Measurements from ENCODE around the gene VWC2L.

Gene VWC2L

GRCh38 chr2:214492608-214493007, 81.8 kb downstream of the VWC2L start:
- H3K36me3 Mint-ChIP-seq, result no peaks in the 10 kb centered on the region
- no peaks in the 10 kb centered on the region for H3K27me3 Mint-ChIP-seq
- no peak overlapping the region for H3K4me3 Mint-ChIP-seq
- H3K9me3 Mint-ChIP-seq, result no peaks in the 10 kb centered on the region
- H3K4me1 Mint-ChIP-seq, result no peaks in the 10 kb centered on the region
- no peak overlapping the region for H3K27ac Mint-ChIP-seq

GRCh38 chr2:214497489-214497888, 86.6 kb downstream of the VWC2L start:
- H3K27ac Mint-ChIP-seq, result no peak overlapping the region
- no peaks in the 10 kb centered on the region for H3K4me1 Mint-ChIP-seq
- no peaks in the 10 kb centered on the region for H3K27me3 Mint-ChIP-seq
- no peaks in the 10 kb centered on the region for H3K36me3 Mint-ChIP-seq
- no peaks in the 10 kb centered on the region for H3K9me3 Mint-ChIP-seq
- no peak overlapping the region for H3K4me3 Mint-ChIP-seq

GRCh38 chr2:214503568-214503967, 92.7 kb downstream of the VWC2L start:
- no peaks in the 10 kb centered on the region for H3K4me1 Mint-ChIP-seq
- H3K9me3 Mint-ChIP-seq, result no peaks in the 10 kb centered on the region
- H3K36me3 Mint-ChIP-seq, result no peaks in the 10 kb centered on the region
- no peak overlapping the region for H3K27ac Mint-ChIP-seq
- no peak overlapping the region for H3K4me3 Mint-ChIP-seq
- no peaks in the 10 kb centered on the region for H3K27me3 Mint-ChIP-seq

- no peaks in the 10 kb centered on the region for H3K36me3 Mint-ChIP-seq
- no peak overlapping the region for H3K27ac Mint-ChIP-seq
- H3K4me3 Mint-ChIP-seq, result no peak overlapping the region
- no peaks in the 10 kb centered on the region for H3K4me1 Mint-ChIP-seq
- H3K9me3 Mint-ChIP-seq, result no peaks in the 10 kb centered on the region
- H3K27me3 Mint-ChIP-seq, result no peaks in the 10 kb centered on the region
Observed at GRCh38 chr2:214504599-214505376, 93.9 kb downstream of the VWC2L start.

GRCh38 chr2:214507032-214507431, 96.2 kb downstream of the VWC2L start:
- Mint-ChIP-seq H3K27ac (no peak overlapping the region), H3K4me3 (no peak overlapping the region)

GRCh38 chr2:214514704-214515103, 103.8 kb downstream of the VWC2L start:
- H3K4me1 Mint-ChIP-seq, result no peaks in the 10 kb centered on the region
- no peak overlapping the region for H3K27ac Mint-ChIP-seq
- no peaks in the 10 kb centered on the region for H3K36me3 Mint-ChIP-seq
- no peaks in the 10 kb centered on the region for H3K9me3 Mint-ChIP-seq
- no peaks in the 10 kb centered on the region for H3K27me3 Mint-ChIP-seq
- H3K4me3 Mint-ChIP-seq, result no peak overlapping the region

More at GRCh38 chr2:214507032-214507431, 96.2 kb downstream of the VWC2L start:
- Mint-ChIP-seq H3K27me3 (no peaks in the 10 kb centered on the region), H3K9me3 (no peaks in the 10 kb centered on the region), H3K36me3 (no peaks in the 10 kb centered on the region), H3K4me1 (no peaks in the 10 kb centered on the region)

- Mint-ChIP-seq H3K27ac (no peak overlapping the region), H3K4me3 (no peak overlapping the region), H3K36me3 (no peaks in the 10 kb centered on the region), H3K4me1 (no peaks in the 10 kb centered on the region), H3K27me3 (no peaks in the 10 kb centered on the region), H3K9me3 (no peaks in the 10 kb centered on the region)
Observed at GRCh38 chr2:214515111-214515510, 104.3 kb downstream of the VWC2L start.

GRCh38 chr2:214519258-214519818, 108.5 kb downstream of the VWC2L start:
- no peaks in the 10 kb centered on the region for H3K36me3 Mint-ChIP-seq
- H3K27ac Mint-ChIP-seq, result no peak overlapping the region
- no peaks in the 10 kb centered on the region for H3K4me1 Mint-ChIP-seq
- no peaks in the 10 kb centered on the region for H3K27me3 Mint-ChIP-seq
- H3K4me3 Mint-ChIP-seq, result no peak overlapping the region
- no peaks in the 10 kb centered on the region for H3K9me3 Mint-ChIP-seq

GRCh38 chr2:214529021-214529420, 118.2 kb downstream of the VWC2L start:
- Mint-ChIP-seq H3K4me3 (no peak overlapping the region), H3K4me1 (no peaks in the 10 kb centered on the region), H3K27me3 (peaks cover 2% of the 10 kb centered on the region), H3K9me3 (no peaks in the 10 kb centered on the region), H3K27ac (no peak overlapping the region), H3K36me3 (no peaks in the 10 kb centered on the region)

- Mint-ChIP-seq H3K9me3 (no peaks in the 10 kb centered on the region), H3K4me3 (no peak overlapping the region), H3K36me3 (no peaks in the 10 kb centered on the region), H3K27ac (no peak overlapping the region), H3K27me3 (peaks cover 2% of the 10 kb centered on the region), H3K4me1 (no peaks in the 10 kb centered on the region)
Observed at GRCh38 chr2:214529514-214529913, 118.7 kb downstream of the VWC2L start.

GRCh38 chr2:214533541-214533940, 122.7 kb downstream of the VWC2L start:
- Mint-ChIP-seq H3K36me3 (no peaks in the 10 kb centered on the region), H3K4me3 (no peak overlapping the region), H3K27me3 (peaks cover 2% of the 10 kb centered on the region), H3K4me1 (no peaks in the 10 kb centered on the region), H3K27ac (no peak overlapping the region), H3K9me3 (no peaks in the 10 kb centered on the region)

- Mint-ChIP-seq H3K36me3 (no peaks in the 10 kb centered on the region), H3K27ac (no peak overlapping the region), H3K27me3 (no peaks in the 10 kb centered on the region), H3K4me1 (no peaks in the 10 kb centered on the region), H3K4me3 (no peak overlapping the region), H3K9me3 (no peaks in the 10 kb centered on the region)
Observed at GRCh38 chr2:214536625-214537024, 125.8 kb downstream of the VWC2L start.

GRCh38 chr2:214537929-214538328, 127.1 kb downstream of the VWC2L start:
- Mint-ChIP-seq H3K27me3 (no peaks in the 10 kb centered on the region), H3K9me3 (no peaks in the 10 kb centered on the region), H3K4me3 (no peak overlapping the region), H3K27ac (no peak overlapping the region), H3K36me3 (no peaks in the 10 kb centered on the region), H3K4me1 (no peaks in the 10 kb centered on the region)

- Mint-ChIP-seq H3K36me3 (no peaks in the 10 kb centered on the region), H3K27ac (no peak overlapping the region), H3K9me3 (no peaks in the 10 kb centered on the region), H3K27me3 (peaks cover 1% of the 10 kb centered on the region), H3K4me3 (no peak overlapping the region), H3K4me1 (no peaks in the 10 kb centered on the region)
Observed at GRCh38 chr2:214542295-214542694, 131.4 kb downstream of the VWC2L start.

GRCh38 chr2:214542866-214543265, 132.0 kb downstream of the VWC2L start:
- H3K4me1 Mint-ChIP-seq, result no peaks in the 10 kb centered on the region
- no peak overlapping the region for H3K4me3 Mint-ChIP-seq
- H3K27ac Mint-ChIP-seq, result no peak overlapping the region
- no peaks in the 10 kb centered on the region for H3K9me3 Mint-ChIP-seq
- peaks cover 1% of the 10 kb centered on the region for H3K27me3 Mint-ChIP-seq
- H3K36me3 Mint-ChIP-seq, result no peaks in the 10 kb centered on the region

GRCh38 chr2:214543386-214543955, 132.6 kb downstream of the VWC2L start:
- Mint-ChIP-seq H3K4me1 (no peaks in the 10 kb centered on the region), H3K36me3 (no peaks in the 10 kb centered on the region), H3K27ac (no peak overlapping the region), H3K4me3 (no peak overlapping the region), H3K27me3 (peaks cover 1% of the 10 kb centered on the region), H3K9me3 (no peaks in the 10 kb centered on the region)

Data from activated naive CD4-positive, alpha-beta T cell treated with anti-CD3 and anti-CD28 coated beads, Interleukin-2, amount 50 U/mL, for 24 hours (primary cell).